Astrocyte (in vitro differentiated cells and primary cell): Measurements from ENCODE around the gene SHC4.

Experiments used
- CTCF ChIP-seq: IDR thresholded peaks from 2 replicates; pipeline ENCODE4 v1.5.1; 2011; ENCODE audit warnings: low read depth, mild to moderate bottlenecking, inconsistent platforms, low read length, moderate library complexity; ENCODE audit not compliant: insufficient read depth
- EZH2 ChIP-seq: IDR thresholded peaks from 2 replicates; pipeline ENCODE4 v1.6.1; 2012; ENCODE audit warnings: mild to moderate bottlenecking, low read length, inconsistent platforms; ENCODE audit not compliant: insufficient read depth

- TF ChIP-seq CTCF (no peak), EZH2 (no peak)
These were observed 4.3 kb upstream of the SHC4 start for GRCh38 chr15:48968066-48968465.
